ENCODE measurements around the gene NDUFB3. TPM values are rescaled to one million over a fixed set of nuclear protein-coding genes. Genes with fewer than 3 reads are reported as not detected.
A peak's percentile ranks its signal among the peaks of the same experiment; 100 is the strongest.
"Not testable (repeated sequence)": the region's sequence is repeated elsewhere in the genome, so short reads cannot be mapped to it uniquely, and the experiment has no call there.

The NDUFB3 gene
- total RNA-seq (ENCODE audit: insufficient read depth, low replicate concordance), result 29.4 TPM

DNA sequence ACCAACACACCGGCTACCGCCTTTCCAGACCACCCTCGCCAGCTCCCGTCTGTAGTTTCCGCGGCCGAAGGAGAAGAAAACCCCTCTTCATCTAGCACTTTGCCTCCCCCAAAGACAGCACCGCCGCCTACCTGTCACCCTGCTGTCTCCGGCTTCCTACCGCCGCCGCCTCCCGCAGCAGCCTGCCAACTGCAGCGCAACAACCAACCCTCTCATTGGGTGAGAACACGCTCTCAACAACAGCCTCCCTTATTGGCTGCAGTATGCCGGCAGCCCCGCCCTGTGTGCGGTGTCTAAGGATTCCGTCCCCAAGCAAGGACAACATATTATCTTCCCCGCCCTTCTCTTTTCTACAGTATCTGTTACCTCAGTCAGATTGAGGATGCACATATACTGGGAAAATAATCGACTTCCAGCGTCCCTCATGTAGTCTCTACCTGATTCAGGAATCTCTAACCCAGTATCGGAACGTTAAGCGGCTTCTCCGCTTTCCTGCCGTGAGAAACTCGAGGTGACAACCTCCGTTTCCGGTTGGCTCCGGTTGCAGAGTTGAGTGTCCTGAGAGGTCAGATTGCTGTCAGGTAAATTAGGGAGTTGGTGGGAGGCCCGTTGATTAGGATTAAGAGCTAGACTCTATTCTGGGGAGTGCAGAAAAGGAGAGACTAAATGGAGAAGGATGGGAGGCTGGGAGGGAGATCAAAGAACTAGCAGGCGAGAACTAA lies at the start of gene NDUFB3, which contains the start of gene HYCC2:
NDUFB3 (plus strand) TSS at position 523 of the 722 bp plus-strand sequence. CDS start 6,882 bp downstream, outside the sequence.
HYCC2 (minus strand) TSS at position 193 of the 722 bp plus-strand sequence. CDS start 47,662 bp downstream, outside the sequence.
- DNase-seq (ENCODE audit: low spot score), result peak; percentile 96

DNA sequence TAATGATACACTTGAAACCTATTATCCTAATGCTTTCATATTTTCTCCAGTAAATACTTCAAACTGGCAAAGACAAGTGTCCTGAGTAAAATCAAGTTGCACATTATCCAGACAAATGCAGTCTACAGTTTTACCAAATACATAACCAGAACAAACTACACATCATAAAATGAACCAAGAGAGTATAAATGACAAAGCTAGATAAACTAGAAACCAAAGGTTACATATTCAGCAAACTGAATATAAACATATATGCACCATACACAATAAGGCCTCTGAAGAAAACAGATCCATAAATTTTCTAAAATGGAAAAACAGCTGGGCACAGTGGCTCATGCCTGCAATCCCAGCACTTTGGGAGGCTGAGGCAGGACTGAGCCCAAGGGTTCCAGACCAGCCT lies 47.3 kb upstream of the NDUFB3 start:
- no peak for DNase-seq (ENCODE audit: low spot score)

DNA sequence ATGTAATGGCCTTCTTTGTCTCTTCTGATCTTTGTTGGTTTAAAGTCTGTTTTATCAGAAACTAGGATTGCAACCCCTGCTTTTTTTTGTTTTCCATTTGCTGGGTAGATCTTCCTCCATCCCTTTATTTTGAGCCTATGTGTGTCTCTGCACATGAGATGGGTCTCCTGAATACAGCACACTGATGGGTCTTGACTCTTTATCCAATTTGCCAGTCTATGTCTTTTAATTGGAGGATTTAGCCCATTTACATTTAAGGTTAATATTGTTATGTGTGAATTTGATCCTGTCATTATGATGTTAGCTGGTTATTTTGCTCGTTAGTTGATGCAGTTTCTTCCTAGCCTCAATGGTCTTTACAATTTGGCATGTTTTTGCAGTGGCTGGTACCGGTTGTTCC lies 37.4 kb upstream of the NDUFB3 start:
- not testable (repeated sequence) for DNase-seq (ENCODE audit: low spot score)

DNA sequence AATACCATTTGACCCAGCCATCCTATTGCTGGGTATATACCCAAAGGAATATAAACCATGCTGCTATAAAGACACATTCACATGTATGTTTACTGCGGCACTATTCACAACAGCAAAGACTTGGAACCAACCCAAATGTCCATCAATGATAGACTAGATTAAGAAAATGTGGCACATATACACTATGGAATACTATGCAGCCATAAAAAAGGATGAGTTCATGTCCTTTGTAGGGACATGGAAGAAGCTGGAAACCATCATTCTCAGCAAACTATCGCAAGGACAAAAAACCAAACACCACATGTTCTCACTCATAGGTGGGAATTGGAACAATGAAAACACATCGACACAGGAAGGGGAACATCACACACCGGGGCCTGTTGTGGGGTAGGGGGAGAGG lies 33.4 kb upstream of the NDUFB3 start:
- DNase-seq (ENCODE audit: low spot score), result not testable (repeated sequence)

DNA sequence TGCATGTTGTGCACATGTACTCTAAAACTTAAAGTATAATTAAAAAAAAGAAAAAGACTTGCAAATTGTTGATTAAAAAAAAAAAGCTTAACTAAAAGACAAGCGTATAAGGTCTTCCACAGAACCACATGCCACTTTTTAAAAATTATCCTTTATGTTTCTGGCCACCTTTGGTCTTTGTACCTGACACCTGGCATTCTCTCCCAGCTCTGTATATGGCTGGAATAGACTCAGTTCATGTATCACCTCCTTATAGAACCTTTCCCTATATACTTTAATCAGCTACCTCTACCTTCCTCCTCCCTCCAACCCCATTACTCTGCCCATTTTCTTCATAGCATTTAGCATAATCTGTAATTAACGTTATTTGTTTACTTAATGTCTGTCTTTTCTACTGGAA lies 32.9 kb upstream of the NDUFB3 start:
- DNase-seq (ENCODE audit: low spot score), result no peak

DNA sequence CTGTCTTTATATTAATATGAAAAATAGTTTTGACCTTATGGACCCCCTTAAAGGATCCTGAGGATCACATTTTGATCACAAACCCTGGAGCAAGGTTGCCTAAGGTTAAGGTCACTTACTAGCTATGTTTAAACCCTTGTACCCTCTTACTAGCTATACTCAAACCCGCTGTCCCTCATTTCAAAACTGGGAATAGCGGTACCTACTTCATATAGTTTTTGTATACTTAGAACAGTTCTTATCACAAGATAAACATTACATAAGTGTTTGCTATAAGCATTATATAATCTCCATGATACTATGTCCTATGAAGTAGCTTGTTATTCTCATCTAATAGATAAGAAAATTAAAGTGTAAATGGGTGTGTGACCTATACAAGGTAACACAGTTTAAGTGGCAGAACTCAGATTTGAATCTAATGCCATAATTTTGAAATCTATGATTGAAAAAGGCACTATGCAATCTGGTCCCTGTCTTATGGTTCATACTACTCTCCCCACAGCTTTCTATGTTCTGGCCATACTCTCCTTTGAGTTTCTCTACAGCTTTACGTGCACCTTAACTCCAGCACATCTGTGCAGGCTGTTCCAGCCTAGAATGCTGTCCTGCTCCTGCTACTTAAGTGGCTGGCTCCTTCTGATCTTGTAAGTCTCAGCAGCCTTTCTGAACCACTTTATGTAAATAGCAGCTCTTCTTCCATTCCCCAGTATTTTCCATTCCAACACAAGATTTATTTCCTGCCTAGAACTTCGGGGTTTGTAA lies 30.8 kb upstream of the NDUFB3 start:
- DNase-seq (ENCODE audit: low spot score), result no peak

DNA sequence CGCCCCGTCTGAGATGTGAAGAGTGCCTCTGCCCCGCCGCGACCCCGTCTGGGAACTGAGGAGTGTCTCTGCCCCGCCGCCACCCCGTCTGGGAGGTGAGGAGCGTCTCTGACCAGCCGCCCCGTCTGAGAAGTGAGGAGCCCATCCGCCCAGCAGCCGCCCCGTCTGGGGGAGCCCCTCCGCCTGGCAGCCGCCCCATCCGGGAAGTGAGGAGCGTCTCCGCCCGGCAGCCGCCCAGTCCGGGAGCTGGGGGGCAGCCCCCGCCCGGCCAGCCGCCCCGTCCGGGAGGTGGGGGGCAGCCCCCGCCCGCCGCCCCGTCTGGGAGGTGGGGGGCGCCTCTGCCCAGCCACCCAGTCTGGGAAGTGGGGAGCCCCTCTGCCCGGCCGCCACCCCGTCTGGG lies 29.4 kb upstream of the NDUFB3 start:
- not testable (repeated sequence) for DNase-seq (ENCODE audit: low spot score)

DNA sequence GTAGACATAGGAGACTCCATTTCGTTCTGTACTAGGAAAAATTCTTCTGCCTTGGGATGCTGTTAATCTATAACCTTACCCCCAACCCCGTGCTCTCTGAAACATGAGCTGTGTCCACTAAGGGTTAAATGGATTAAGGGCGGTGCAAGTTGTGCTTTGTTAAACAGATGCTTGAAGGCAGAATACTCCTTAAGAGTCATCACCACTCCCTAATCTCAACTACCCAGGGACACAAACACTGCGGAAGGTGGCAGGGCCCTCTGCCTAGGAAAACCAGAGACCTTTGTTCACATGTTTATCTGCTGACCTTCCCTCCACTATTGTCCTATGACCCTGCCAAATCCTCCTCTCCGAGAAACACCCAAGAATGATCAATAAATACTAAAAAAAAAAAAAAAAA lies 28.8 kb upstream of the NDUFB3 start:
- DNase-seq (ENCODE audit: low spot score), result not testable (repeated sequence)

DNA sequence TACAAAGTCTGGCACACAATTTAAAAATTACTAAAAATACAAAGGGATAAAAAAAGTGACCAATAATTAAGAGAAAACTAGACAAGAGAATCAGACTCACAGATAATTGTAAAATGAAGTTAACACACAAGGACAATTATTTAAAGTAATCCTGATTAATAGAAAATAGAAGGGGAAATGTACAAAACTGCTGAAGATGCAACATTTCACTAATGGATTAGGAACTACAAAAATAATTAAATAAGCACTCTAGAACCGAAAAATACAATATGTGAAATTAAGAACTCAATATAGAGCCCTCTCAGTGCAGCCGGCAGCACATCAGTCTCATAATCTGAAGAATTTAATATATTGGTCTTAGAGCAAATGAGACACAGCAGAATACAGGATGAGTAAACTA lies 24.9 kb upstream of the NDUFB3 start:
- no peak for DNase-seq (ENCODE audit: low spot score)

DNA sequence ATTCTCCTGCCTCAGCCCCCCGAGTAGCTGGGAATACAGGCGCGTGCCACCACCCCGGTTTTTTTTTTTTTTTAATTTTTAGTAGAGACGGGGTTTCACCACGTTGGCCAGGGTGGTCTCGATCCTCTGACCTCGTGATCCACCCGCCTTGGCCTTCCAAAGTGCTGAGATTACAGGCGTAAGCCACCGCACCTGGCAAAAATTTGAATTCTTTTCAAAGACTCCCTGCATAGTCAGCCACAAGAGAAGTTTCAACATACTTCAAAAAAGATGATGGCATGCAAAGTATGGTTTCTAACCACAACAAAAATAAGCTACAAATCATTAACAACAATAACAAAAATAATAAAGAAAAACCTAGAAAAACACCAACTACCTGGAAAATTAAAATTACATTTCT lies 22.3 kb upstream of the NDUFB3 start:
- no peak for DNase-seq (ENCODE audit: low spot score)

DNA sequence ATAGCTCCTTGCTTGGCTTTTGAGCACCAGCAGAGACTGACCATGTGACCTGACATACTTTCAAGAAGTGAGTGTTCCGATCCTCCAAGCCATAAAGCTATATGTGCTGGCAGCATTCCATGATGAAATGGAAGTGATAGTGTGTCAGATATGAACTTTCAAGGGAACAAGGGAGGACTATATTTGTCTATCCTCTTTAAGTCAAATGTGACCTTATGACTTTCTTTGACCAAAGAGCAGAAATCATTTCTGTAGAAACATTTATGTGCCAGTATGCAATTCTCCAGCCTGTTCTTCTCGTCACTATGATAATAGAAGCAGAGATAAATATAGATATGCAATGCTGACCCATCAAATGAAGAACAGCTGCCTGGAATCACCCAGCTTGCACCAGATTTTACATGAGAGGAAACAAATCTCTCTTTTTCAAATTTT lies 14.7 kb upstream of the NDUFB3 start:
- peak; percentile 77 for DNase-seq (ENCODE audit: low spot score)

DNA sequence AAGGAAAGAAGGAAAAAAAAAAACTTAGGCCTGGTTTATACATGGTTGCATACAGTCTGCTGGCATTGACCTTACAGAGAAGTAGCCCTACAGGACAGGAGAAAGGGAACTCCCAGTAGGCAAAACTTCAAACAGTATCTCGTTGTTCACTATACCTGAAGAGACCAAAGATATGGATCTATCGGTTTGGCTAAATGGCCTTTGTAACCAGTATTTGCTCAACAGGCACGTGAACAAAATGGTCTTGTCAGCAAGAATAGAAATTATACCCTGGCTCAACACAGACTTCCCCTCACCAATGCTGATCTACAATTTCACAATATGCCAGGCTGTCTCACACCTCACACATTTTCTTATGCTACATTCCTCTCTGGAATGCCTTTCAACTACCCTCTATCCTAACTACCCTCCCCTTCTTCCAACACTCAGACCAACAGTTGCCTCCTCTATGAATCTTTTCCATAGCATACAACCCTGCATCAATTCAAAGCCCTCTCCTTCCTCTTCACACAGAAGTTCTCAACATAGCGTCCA lies 14.0 kb upstream of the NDUFB3 start:
- no peak for DNase-seq (ENCODE audit: low spot score)

DNA sequence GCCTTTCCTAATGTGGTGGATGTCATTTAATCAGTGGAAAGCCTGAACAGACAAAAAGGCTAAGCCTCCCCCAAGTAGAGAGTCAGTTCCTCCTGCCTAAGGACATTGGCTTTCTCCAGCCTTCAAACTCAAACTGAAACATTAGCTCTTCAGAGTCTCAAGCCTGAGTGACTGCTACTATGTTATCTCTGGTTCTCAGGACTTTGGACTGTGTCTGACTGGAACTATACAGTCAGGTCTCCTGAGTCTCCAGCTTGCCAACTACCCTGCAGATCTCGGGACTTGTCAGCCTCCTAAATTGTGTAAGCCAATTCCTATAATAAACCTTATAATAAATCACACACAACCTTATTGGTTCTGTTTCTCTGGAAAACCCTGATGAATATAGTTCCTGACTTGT lies 12.9 kb upstream of the NDUFB3 start:
- no peak for DNase-seq (ENCODE audit: low spot score)

DNA sequence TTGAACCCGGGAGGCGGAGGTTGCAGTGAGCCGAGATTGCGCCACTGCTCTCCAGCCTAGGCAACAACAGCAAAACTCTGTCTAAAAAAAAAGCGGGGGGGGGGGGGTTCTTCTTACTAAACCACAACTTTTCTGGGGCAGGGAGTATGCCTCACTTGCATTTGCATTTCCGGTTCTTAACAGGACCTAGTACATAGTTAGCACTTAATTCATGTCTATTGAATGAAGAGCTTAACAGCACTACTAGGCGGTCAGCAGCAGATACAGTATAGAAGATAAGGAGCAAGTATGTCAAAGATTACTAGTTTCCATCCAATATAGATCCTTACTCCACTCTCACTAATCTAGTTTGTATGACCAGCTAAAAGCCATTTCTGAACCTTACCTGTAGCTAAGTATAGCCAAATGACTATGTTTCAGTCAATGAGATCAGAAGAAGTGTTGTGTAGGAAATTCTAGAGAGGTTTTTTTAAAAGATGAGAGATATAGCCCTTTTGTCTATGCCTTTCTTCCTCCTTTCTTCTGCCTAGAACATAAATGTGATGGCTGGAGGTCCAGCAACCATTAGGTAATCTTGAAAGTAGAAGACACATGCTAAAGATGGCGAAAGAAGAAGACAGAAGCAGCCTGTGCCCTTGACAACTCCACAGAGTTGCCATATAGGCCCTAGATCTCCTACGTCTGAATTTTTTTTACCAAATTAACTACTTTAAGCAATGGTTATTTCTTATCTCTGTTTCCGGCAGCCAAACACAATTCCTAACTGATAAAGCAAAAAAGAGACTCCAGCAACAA lies 11.6 kb upstream of the NDUFB3 start:
- no peak for DNase-seq (ENCODE audit: low spot score)

DNA sequence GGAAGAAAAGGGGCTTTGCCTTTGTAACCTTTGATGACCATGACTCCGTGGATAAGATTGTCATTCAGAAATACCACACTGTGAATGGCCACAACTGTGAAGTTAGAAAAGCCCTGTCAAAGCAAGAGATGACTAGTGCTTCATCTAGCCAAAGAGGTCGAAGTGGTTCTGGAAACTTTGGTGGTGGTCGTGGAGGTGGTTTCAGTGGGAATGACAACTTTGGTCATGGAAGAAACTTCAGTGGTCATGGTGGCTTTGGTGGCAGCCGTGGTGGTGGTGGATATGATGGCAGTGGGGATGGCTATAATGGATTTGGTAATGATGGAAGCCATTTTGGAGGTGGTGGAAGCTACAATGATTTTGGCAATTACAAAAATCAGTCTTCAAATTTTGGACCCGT lies 8.3 kb upstream of the NDUFB3 start:
- DNase-seq (ENCODE audit: low spot score), result not testable (repeated sequence)

DNA sequence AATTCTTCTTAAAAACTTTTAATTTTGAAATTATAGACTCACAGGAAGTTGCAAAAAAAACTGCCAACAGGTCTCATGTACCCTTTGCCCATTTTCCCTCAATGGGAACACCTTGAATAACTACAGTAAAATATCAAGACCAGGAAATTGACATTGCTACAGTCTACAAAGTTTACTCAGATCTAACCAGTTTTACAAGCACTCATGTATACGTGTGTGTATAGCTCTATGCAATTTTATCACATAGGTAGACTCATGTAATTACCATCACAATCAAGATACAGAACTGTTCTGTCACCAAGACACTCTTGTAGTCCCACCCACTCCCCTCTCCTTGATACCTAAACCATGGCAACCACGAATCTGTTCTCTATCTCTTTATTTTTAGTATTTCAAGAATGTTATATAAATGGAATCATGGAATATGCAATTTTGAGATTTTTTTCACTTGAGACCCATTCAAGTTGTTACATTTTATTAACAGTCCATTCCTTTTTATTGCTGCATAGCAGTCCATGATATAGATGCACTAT lies 6.9 kb upstream of the NDUFB3 start:
- DNase-seq (ENCODE audit: low spot score), result no peak

DNA sequence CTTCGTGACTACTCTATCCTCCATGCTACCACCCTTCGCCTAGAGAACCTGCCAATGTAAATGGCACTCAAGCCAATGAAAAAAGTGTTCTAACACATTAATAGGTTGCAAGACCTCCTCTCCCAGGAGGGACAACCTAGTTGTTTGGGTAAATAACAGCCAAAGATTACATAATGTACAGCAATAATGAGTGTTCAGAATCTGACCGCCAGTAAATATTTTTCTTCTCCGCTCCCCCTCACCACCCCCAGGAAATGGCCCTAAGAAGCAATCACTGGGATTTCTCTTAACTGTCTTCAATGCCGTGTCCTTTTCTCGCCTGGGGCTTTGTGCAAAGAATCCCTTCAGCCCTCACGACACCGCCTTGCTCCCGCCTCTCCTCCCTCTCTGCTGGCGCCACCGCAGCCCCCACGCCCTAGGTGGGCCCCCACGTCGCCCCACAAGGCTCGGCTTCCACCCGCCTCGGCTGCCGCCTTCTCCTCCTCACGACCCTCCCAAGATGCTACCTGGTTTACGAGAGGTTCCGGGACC lies 788 bp upstream of the NDUFB3 start:
- peak; percentile 8 for DNase-seq (ENCODE audit: low spot score)

DNA sequence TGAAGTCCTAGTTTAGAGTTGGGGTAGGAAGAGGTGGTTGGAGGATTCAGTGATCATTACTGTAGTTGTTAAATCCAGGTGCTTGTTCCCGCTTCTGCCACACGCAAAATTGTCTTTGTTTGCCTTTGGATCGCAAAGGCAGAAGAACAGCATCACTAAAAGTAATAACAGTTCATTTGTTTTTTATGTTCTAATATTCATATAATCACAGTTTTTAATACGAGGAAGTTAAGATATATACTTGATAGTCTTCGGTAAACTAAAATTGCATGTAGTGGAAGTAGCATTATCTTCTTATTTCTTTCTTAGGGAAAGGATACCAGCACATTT lies 365 bp downstream of the NDUFB3 start:
- DNase-seq (ENCODE audit: low spot score), result no peak

DNA sequence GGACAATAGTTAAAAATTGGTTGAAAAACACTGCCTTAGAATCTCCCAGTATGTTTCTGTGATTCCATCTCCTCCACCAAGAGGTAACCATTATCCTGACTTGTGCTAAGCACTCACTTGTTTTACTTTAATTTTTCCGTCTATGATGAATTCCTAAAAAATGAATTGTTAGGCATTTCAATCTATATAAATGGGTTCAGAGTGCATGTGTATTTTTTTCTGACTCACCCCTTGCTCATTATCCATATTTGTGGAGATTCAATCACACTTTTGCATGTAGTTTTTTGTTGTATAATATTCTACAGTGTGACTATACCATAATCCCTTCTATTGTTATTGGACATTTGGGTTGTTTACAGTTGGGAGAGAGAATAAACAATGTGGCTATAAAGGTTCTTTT lies 1.3 kb downstream of the NDUFB3 start:
- DNase-seq (ENCODE audit: low spot score), result no peak

DNA sequence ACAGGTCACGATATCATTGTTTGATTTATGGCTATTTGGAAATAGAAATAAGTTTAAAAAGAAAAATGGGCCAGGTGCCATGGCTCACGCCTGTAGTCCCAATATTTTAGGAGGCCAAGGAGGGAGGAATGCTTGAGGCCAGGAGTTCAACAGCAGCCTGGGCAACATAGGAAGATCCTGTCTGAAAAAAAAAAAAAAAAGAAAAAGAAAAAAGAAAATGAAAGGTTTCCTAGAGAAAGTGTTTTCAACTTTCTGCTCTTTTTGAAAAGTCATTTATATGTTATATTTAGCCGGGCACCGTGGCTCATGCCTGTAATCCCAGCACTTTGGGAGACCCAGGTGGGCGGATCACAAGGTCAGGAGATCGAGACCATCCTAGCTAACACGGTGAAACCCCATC lies 3.2 kb downstream of the NDUFB3 start:
- no peak for DNase-seq (ENCODE audit: low spot score)

DNA sequence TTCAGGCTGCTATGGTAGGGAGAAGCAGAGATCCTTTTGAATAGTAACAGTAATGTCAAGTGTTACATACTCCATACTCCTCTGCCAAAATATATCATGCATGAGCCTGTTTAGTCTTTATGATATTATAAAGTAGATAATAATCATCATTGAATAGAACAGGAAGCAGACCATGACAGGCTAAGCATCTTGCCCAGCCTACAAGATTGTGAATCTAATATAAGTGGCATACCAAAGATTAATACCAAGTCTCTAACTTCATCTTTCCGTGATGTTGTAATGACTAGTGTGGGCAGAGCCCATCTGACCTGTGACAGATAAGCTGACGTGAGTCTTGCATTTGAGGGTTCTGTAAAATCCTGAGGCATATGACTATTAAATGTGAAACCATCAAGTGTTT lies 13.1 kb downstream of the NDUFB3 start:
- no peak for DNase-seq (ENCODE audit: low spot score)

Data from umbilical cord (tissue), 2 donors.